Lung (tissue), 12 donors: Measurements from ENCODE around the gene CAPN2. TPM values are rescaled to one million over a fixed set of nuclear protein-coding genes. Genes with fewer than 3 reads are reported as not detected.
A peak's percentile ranks its signal among the peaks of the same experiment; 100 is the strongest.

Experiments used
- ATAC-seq: fragments of 200-7000 bp; cut with Tn5 transposase; one replicate; pipeline ENCODE4 v1.9.1; 2020; ENCODE audit warnings: moderate number of reproducible peaks; ENCODE audit not compliant: insufficient read depth, low FRiP score
- DNase-seq, 3 donors: peaks; one replicate each; pipeline ENCODE4 v3.0.0-alpha.2; 2013 to 2017
- H3K27ac ChIP-seq, 2 donors: one replicate each; pipeline ENCODE4 v1.5.1; 2013; ENCODE audit warnings: mild to moderate bottlenecking in 2 of 2, moderate library complexity in 2 of 2, control low read depth in 1 of 2, inconsistent platforms in 1 of 2, low read depth in 1 of 2, low read length in 1 of 2
- H3K27me3 ChIP-seq, 3 donors: one replicate each; pipeline ENCODE4 v1.5.1; 2013; ENCODE audit warnings: low read length in 2 of 3; ENCODE audit not compliant: control insufficient read depth in 3 of 3, insufficient read depth in 3 of 3
- H3K36me3 ChIP-seq, 4 donors: one replicate each; pipeline ENCODE4 v1.5.1; 2013; ENCODE audit warnings: low read length in 4 of 4, mild to moderate bottlenecking in 1 of 4, moderate library complexity in 1 of 4; ENCODE audit not compliant: control insufficient read depth in 4 of 4, insufficient read depth in 4 of 4
- H3K4me1 ChIP-seq, 5 donors: one replicate each; pipeline ENCODE4 v1.5.1; 2013; ENCODE audit warnings: low read length in 5 of 5, mild to moderate bottlenecking in 2 of 5, moderate library complexity in 1 of 5; ENCODE audit not compliant: control insufficient read depth in 5 of 5, insufficient read depth in 5 of 5
- H3K4me3 ChIP-seq: one replicate; pipeline ENCODE4 v1.5.1; 2013; ENCODE audit warnings: mild to moderate bottlenecking, control low read depth, moderate library complexity
- H3K9ac ChIP-seq, 2 donors: one replicate each; pipeline ENCODE4 v1.5.1; 2013; ENCODE audit warnings: low read length in 2 of 2, control low read depth in 1 of 2; ENCODE audit not compliant: insufficient read depth in 1 of 2
- H3K9me3 ChIP-seq, 4 donors: one replicate each; pipeline ENCODE4 v1.5.1; 2013; ENCODE audit warnings: low read length in 3 of 4, mild to moderate bottlenecking in 1 of 4, moderate library complexity in 1 of 4; ENCODE audit not compliant: control insufficient read depth in 4 of 4, insufficient read depth in 3 of 4
- WGBS, 2 donors: extraction: QIAGEN DNeasy Blood & Tissue Kit; methylation state at CpG; one replicate each; pipeline ENCODE4 v1.1.7; 2013; 5-methylcytosine and 5-hydroxymethylcytosine counted together
- polyA plus RNA-seq, 2 donors: library from polyadenylated mRNA; stranded (reverse); fragments of 200-250 nt; gene quantifications; one replicate each; pipeline ENCODE4 v1.2.1, GENCODE V29; 2013
- total RNA-seq, 2 donors: library from RNA; depleted of rRNA in 1 of 2; stranded (reverse); fragments of >200 nt in 1 of 2; gene quantifications; one replicate each; pipeline ENCODE4 v1.2.1, GENCODE V29; 2014 to 2021
- TF ChIP-seq, protein P1 (sequence below): IDR thresholded peaks from 2 replicates; pipeline ENCODE4 v1.5.1; 2012; ENCODE audit warnings: mild to moderate bottlenecking; ENCODE audit errors: control extremely low read depth, extremely low read depth
- donor health status: control.
- donor health status: control.
- donor health status: Bipolar disorder and iron deficiency.
- donor health status: healthy.
- donor health status: DM: yes; HTN: yes; CAD: no.

The CAPN2 gene
- total and polyA plus RNA-seq, 4 donors: 144 to 353 (median 168) TPM

DNA sequence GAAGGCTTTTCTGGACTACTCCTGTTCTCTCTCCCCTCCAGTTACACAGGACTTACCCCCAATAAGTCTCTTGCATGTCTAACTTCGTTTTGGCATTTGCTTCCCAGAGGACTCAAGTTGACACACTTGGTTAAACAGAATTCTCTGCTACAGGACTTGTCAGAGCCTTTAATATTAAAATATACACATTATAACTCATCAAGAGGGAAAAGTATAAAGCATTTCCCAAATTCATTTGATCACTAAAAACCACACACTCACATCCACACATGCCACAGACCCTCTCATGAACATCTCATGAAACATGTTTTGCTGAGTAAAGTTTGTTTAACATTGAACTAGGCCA lies 8.7 kb upstream of the CAPN2 start:
- peaks cover 10 to 42% (median 21%) of the 10 kb centered on the region in 5 donors for H3K4me1 ChIP-seq
- no peaks in the 10 kb centered on the region for H3K9me3 ChIP-seq
- WGBS, 2 donors: 69 to 78% methylated on average over 1 of the region's 1 CpG
- H3K4me3 ChIP-seq: no peak overlapping the region
- ATAC-seq (no peak), DNase-seq (no peak)
- H3K27me3 ChIP-seq: no peaks in the 10 kb centered on the region
- no peaks in the 10 kb centered on the region for H3K36me3 ChIP-seq
- H3K9ac ChIP-seq: no peak overlapping the region
- no peak overlapping the region for H3K27ac ChIP-seq
- TF ChIP-seq, protein P1, sequence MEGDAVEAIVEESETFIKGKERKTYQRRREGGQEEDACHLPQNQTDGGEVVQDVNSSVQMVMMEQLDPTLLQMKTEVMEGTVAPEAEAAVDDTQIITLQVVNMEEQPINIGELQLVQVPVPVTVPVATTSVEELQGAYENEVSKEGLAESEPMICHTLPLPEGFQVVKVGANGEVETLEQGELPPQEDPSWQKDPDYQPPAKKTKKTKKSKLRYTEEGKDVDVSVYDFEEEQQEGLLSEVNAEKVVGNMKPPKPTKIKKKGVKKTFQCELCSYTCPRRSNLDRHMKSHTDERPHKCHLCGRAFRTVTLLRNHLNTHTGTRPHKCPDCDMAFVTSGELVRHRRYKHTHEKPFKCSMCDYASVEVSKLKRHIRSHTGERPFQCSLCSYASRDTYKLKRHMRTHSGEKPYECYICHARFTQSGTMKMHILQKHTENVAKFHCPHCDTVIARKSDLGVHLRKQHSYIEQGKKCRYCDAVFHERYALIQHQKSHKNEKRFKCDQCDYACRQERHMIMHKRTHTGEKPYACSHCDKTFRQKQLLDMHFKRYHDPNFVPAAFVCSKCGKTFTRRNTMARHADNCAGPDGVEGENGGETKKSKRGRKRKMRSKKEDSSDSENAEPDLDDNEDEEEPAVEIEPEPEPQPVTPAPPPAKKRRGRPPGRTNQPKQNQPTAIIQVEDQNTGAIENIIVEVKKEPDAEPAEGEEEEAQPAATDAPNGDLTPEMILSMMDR: no peak

DNA sequence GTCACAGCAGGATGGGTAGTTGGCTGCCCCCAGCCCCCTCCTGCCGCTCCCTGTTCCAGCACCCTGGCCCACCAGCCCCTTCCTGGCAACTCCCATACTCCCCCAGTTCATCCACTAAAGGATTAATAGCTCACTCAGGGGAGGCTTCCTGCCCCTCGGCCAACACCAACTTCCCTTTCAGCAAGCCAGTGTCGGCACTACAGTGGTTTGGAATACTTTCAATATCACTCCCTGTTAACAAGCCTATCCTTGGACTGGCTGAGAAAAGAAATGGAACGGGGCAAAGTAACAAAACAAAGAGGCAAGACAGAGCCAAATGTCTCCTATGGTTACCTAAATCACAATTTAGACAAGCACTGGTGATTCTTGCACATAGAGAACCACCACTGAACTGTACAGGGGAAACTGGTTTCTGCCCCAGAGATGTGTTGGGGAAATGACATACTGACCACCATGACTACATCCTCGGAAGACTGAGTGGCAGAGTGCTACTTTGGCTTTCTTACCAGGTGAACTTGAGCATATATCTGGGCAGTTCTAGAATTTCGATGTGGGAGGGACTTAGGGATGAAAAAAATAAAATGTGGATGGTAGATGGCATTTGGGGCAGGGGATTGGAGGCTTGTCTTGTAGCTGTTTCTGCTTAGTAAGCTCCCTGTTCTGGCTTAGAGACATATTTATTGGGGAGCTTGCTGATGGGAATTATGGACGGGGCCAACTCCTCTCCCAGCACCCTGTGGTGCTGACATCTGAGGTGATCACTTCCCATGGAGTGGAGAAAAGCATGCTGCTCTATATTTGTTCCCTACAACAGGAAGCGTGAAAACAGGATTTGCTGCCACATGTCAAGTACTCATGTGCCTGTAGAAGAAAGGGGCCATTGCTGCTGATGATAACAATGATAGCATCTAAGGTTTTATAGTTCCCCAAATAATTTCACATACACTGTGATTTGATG lies 7.1 kb upstream of the CAPN2 start:
- TF ChIP-seq, protein P1: no peak
- no peak for ATAC-seq
- no peaks in the 10 kb centered on the region for H3K36me3 ChIP-seq
- H3K9me3 ChIP-seq: no peaks in the 10 kb centered on the region
- H3K9ac ChIP-seq: no peak overlapping the region
- no peaks in the 10 kb centered on the region for H3K27me3 ChIP-seq
- peak overlapping the region; percentile 26 to 66 for H3K27ac ChIP-seq
- H3K4me1 ChIP-seq: peaks cover 10 to 41% (median 21%) of the 10 kb centered on the region in 5 donors
- WGBS, 2 donors: 41 to 44% methylated on average over 8 of the region's 8 CpGs
- DNase-seq: peak; percentile 25 to 79 (median 50)
- H3K4me3 ChIP-seq: no peak overlapping the region

DNA sequence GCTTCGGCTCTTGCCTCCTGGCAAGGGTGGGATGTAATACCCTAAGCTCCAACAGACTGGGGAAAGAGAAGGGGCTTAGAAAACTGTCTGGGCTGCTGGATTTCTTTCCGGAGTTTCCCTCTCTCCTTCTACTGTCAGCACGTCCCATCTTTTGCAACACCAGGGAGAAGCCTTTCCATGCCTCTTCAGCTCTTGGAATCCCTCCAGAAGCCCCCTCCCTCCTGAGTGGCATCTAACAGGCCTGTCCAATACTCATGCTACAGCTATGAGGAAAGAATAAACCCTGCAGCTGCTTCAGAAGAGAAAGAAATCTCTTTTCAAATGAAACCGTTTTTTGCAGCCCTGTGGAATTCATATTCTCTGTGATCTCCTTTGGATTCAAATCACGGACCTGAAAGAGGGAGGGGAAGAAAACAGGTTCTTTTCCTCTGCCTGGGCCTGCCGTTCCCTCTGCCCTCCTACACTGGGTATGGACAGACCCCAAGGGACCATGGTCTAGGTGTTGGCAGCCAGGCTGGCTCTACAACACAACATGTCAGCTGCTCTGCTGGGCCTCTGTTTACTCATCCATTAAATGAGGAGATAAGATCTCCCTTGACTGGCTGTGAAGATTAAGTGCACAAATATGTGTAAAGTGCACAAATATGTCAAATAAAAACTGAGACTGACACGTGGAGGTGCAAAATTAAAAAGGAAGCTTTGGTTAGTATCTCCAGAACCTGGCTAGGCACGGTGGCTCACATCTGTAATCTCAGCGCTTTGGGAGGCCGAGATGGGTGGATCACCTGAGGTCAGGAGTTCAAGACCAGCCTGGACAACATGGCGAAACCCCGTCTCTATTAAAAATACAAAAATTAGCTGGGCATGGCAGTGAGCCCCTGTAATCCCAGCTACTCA lies 6.0 kb upstream of the CAPN2 start:
- Histone ChIP-seq H3K9me3 (no peaks in the 10 kb centered on the region), H3K4me1 (peaks cover 12 to 37% (median 21%) of the 10 kb centered on the region in 5 donors), H3K27ac (peak overlapping the region in 1 of 2 donors; percentile 80), H3K27me3 (no peaks in the 10 kb centered on the region), H3K4me3 (no peak overlapping the region), H3K9ac (peak overlapping the region in 1 of 2 donors; percentile 80), H3K36me3 (no peaks in the 10 kb centered on the region)
- ATAC-seq: peak; percentile 1
- TF ChIP-seq, protein P1: no peak
- DNase-seq: peak; percentile 93 to 98 (median 97)
- 61 to 76% methylated on average over 12 of the region's 12 CpGs for WGBS, 2 donors
